GM18870 (cell line): ENCODE data around the gene ZNF407.

Experiments used
- ATAC-seq: cut with Tn5 transposase; IDR thresholded peaks from one replicate; pipeline ENCODE4 v1.9.1; 2021; ENCODE audit warnings: moderate library complexity; ENCODE audit not compliant: unreplicated experiment

Gene ZNF407

DNA sequence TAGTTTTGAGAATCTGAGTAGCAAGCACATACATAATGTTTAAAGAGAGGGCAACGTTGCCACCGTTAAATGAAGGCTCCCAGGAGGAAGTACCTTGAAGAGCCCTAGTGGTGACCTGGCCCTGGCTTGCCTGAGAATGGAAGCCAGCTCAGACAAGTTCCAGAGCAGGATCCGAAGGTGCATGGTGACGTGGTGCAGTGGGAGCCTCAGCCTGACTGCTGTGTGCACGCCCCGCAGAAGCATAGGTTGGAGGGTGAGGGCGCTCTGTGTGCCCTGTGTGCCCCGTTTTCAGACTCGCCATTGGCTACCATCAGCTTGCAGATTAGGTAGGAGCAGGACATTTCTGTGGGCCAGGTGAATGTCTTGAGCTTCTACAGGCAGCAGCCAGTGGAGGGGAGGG, 68.2 kb downstream of the ZNF407 start:
- no peak for ATAC-seq

DNA sequence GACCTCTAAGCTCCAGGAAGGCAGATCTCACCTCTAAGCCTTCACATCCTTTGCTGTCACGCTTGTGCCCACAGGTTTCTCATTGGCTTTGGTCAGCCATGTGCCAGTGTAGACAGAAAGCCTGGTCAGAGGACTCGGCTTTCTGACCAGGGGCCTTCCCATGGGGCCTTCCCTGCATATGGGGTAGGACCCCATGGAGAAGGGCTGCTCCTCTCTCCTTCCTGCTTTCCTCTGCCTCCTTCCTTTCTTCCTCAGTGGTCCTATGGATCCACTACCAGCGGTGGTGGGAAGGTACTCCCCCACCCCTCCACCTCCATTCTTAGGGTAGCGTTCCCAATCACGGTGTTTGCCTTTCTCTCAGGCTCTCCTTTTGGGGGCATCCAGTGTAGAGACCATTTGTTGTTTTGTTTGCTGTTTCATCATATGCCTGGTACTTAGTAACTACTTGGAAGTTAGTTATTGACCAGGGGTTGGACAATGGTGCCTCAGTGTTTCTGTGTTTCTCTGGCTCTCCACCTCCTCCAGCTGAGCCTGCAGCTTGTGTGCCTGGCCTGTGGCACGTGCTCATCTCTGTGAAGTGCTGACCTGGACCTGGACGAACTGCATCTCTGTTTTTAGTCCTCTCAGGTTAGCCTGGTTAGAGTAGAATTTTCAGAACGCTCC, 71.6 kb downstream of the ZNF407 start:
- ATAC-seq = no peak

DNA sequence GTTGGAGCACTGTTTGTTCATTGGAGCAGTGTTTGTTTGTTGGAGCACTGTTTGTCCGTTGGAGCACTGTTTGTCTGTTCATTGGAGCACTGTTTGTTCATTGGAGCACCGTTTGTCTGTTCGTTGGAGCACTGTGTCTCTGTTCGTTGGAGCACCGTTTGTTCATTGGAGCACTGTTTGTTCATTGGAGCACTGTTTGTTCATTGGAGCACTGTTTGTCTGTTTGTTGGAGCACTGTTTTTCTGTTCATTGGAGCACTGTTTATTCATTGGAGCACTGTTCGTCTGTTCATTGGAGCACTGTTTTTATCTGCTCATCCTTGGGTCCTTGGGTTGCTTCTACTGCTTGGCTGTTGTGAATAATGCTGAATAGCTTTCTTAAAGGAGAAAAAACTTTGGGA, 74.7 kb downstream of the ZNF407 start:
- no peak for ATAC-seq

DNA sequence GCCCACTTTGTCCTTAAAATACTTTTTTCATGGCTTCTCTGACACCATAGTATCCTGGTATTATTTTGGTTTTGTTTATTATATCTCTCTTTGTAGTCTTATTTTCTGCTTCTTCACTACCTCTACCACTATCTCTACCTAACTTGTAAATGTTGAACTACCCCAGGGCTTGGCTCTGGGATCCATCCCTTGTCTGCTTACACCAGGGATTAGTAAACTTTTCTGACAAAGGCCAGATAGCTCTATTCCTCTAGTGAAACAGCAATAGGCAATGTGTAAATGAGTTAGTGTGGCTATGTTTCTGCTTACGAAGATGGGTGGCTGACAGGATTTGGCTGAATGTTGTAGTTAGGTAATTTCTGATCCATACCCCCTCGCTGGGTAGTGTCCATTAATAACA, 76.8 kb downstream of the ZNF407 start:
- no peak for ATAC-seq

DNA sequence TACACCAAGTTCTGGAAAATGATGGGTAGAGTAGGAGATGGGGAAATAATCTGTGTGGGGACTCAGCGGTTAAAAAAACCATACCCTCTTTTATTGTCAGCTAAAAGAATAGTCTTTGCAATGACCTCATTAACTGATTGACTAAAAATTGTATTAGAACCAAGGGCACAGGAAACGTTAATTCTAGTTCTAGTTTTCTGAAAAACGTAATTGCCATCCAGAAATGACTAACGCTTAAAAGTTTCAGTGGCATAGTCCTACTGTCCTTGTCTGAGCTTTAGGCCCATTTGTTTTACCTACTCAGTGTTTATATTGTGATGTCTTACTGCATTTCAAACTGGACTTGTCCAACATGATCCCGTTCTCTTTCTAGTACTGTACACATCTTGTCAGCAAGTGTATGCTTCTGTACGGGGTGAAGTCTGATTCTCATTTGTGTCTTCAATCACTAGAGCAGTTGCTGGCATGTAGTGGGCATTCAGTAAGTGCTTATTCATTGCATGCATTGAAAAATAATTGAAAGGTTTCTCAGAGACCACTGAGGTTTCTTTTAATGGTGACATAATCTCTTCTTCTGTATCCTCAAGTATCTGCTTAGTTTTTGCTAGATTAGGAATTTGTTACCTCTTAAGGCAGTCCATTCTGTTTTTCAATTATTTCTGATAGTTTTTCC, 81.5 kb downstream of the ZNF407 start:
- no peak for ATAC-seq

DNA sequence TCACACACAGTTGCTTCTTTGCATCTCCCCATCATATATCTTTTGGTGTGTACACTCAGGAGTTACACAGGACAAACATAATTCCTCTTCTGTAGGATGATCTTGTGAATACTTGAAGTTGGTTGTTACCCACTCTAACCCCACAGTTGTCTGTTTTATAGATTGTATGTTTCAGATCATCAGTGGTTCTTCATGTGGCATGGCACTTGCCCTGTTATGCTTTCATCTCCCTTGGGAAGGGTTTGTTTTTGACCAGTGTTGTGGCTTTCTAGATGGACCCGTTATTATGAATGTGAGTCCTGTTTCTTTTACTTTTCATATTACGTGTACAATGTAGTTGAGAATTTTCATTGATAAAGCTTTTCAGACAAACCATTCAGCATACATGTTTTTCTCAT, 82.0 kb downstream of the ZNF407 start:
- no peak for ATAC-seq

DNA sequence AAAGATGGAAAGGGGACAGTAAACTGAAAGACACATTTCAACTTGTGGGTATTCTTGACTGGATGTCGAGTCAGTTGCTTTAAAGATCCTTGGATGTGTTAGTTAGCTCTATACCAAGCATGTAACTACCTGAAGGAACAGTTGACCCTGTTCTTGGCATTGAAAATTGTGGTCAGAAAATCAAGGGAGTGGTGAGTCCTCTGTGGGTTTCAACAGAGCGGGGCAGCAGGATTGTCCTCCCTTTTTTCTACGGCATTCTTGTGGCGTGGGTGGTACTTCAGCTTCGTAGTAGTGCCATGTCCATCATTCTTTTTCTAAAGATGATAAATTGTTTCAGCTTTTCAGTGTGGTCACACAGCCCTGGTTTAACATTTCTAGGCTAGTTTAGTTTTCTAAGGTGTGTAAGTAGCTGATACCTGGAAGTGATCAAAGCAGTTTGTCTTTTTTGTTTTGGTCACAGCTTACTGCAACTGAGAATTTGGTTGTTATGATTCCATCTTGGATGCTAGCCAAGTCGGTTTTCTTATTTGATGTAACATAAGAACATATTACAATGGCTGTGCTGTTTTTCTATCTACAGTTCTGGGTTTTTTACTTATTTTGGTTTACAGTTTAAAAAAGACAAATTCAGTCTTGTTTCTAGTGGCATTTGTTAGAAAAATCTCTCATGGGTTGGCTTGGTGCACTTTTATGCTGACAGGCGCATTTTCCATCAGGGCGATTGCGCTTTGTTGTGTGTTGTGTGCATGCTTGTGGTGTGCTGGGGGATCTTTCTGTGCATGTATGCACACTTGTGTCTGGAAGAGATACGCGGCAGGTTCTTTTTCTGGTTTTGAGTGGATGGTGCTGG, 84.7 kb downstream of the ZNF407 start:
- no peak for ATAC-seq

DNA sequence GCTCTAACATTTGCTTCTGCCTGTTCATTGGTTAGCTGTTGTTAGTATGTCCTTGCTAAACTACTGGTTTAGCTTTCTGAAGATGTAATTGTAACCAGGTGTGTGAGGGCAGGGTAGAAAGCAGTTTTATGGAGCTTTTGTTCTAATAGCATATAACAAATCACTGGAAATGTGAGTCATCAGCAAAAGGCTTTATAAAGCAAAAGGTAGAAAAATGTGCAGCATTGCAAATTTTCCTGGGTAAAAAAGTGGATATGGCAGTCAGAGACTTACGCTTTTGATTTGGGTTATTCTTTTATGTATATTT, 85.3 kb downstream of the ZNF407 start:
- no peak for ATAC-seq

DNA sequence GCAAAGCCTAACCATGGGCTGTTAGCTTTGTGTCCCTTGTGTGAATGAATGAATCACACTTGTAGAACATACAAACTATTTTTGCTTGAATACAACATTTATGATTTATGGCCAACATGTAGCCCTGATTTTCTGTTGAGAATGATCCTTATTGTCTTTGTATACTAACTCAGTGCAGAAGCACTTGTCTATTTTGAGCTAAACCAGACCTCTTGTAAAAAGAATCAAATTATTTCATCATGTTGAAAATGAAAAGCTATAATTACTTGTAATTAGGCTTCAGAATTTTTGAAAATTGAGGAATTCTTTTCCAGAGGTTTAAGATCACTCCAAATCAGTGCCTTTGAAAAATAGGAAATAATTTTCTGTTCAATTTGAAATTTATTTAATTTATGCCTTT, 85.9 kb downstream of the ZNF407 start:
- no peak for ATAC-seq

DNA sequence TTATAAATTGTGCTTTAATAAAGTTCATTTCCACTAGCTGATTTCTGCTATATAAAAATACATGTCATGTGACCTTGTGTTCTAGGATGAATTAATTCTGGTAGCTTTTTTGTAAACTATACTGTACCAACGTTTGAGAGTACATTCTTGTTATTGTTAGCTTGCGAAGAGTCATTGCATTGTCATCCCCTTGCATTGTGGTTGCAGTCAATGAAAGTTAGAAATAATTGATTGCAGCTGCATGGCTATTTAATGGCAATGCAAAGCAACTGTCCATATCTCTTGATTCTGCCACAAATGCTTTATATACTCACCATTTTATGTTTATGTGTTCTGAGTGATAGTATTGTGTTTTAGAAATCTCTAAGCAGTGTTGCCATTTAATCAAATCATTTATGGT, 91.6 kb downstream of the ZNF407 start:
- ATAC-seq = no peak

DNA sequence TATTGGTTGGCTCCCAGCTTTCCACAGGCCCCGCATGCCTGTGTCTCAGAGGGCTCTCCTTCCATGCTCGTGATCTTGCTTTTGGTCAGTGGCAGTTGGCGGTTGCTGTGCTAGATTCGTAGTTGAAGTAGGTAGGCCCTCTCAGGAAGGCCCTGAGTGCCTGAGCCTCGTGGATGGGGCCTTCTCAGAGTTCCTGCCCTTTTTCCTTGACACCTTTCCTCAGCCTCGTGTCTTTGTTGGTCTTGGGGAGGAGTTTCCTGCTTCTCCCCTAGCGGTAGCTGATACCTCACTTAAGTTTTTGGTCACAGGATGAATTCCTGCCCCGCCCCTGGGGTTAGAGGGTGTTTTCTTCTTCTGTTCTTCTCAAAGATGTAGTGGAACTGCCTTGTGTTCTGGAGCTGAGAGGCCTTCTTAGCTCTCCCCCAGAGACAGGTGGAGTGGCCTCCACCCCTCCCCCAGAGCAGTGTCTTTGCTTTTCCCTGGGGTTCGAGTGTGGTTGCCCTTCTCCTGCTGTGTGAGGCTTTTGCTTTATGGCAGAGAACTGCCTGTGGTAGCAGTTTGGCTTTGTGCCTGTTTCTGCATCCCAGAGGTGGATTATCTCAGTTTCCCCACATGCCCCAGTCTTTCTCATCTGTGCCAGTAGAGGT, 94.8 kb downstream of the ZNF407 start:
- ATAC-seq = no peak

DNA sequence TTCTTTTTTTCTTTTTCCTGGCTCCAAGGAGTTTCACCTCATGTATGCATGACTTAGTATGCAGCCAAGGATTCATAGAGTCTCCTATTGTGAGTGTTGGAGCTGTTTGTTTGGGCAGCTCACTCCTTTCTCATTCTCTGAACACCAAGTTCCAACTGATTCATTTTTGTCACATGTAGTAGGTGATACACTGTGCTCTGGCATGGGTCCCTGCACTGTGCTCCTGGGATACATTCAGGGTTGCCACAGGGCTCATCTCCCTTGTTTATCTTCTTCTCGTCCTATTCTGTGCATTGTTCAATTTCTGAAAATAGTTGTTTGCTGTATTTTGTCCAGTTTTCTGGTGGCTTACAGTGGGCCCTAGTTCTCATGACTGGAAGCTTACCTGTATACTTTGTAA, 96.8 kb downstream of the ZNF407 start:
- ATAC-seq = no peak

DNA sequence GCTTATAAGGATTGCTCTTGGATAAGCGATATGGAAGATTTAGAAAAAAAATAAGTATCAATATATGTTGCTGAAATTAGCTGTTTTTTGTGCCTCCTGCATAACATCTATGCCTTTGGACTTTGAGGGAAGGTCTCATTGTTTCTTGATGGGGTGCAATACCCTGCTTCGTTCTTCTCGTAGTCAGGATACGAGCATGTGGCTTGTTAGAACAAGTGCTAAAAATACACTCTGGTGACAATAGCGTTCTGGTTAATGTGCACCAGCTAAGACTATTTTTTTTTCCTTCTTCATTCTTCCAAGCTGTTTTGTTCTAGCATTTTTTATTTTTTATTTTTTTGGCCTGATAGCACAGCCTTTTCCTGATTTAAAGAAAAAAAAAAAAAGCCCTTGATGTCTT, 97.5 kb downstream of the ZNF407 start:
- ATAC-seq = no peak

DNA sequence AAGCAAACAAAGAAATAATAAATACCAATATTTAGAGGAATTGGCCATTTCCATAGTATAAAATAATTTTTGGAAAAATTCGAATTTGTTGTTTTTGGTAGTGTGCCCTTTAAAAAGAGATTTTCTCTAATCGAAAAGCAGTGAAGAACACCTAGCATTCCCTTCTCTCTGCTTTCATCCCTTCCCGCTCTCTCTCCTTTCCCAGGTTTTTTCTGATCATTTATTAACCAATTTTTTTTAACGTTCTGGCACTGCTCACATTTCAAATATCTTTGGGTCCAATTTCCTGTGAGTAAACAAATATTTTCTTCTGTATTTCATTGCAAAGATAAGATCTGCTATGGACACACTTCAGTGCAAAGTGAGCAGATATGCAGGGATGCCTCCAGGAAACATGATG, 101.2 kb downstream of the ZNF407 start:
- no peak for ATAC-seq

DNA sequence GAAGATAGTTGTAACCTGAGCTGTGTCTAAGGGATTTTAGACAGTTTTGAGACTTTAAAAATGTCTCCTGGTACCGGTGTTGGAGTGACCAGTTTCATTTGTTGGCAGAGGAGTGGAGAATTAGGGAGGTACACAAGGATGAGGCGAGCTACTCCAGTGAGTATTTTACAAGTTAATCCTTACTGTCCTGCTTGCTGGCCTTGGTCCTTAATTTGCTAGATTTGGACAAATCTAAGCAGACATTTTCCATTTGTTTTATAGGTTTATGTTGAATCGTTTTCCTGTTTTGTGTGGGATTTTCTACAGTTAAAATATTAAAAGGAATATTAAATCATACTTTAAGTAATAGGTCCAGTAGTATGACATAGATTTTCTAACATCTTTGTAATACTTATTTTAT, 101.8 kb downstream of the ZNF407 start:
- ATAC-seq = no peak

DNA sequence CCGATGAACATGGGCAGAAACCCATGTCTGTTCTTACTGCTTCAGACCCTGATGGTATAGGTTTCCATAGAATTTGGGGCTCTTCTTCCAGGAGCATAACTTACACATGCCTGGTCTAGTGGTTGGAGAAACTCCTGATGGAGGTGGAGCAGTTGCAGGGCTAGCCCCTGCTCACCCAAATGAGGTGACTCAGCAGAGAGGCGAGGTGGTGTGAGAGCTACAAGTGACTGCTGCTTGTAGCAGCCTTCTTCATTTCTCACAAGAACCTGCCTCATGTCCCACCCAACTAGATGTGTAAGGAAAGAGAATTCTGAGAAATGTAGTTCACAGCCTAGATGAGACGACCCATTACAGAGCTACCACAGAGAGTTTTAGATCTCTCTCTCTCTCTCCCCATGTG, 105.3 kb downstream of the ZNF407 start:
- ATAC-seq = no peak

DNA sequence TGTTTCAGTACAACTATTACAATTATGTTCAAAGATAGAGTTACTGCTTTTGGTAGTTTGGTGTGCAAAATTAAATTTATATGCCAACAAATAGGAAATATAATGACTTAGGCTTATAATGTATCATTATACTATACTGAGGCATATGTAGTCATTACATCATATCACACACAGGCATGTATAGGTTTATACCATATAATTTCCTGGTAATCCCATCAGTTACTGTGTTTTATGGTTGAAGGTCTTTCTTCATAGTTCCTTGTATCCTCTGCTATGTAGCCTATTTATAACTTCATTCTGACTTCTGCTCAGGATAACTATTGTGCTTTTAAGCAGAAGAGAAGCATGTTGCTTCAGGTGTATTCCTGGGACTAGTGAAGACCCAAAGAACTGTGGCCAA, 110.5 kb downstream of the ZNF407 start:
- ATAC-seq = no peak

DNA sequence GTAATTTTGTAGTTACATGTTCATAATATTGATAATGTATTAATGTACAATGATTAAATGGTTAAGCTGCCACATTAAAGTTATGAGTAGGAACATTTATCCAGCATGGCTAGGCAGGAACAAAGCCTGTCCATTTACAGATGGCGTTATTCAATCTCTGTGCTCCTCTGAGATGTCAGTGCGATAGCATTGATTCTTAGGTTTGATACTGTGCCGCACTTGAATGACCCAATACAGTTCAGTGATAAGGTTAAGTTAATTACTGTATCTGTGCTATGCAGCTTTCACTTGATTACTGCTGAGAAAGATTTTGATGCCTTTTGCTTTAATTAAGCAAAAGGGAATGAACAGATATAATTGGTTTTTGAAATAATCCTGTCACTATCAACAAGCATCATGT, 111.8 kb downstream of the ZNF407 start:
- ATAC-seq = no peak

DNA sequence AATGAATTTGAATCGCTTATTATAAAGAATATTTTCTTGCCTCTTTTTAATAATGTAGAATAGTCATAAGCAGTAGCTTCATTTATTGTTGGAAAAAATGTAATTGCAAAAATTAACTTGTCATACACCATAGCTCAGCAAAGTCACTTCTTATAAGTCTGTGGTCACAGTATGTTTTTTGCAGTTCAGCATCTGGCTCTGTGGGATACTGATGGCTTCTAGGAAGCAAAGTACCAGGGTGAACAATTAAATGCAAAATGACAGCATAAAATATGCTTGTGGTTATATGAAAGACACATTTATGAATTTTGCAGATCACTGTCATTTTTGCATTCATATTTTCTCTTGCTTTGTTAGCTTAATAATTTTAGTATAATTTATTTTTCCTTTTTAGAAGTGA, 116.5 kb downstream of the ZNF407 start:
- ATAC-seq = no peak

DNA sequence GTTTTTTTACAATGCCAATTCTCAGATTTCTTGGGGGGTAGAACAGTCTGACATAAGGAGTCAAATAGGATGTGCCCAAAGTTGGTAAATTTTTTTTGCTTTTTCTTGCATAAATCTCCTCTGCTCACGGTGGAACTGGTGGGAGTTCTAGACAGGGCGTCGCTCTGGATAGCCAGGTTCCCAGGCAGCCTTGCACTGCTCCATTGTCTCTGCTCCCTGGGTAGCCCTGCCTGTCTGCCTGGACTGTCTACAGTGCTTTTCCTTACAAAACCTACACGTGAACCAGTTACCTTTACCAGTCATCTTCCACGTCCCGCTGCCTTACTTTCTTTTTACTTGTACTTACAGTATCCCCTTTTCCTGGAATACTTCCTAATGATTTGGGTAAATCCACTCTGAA, 117.1 kb downstream of the ZNF407 start:
- ATAC-seq = no peak

DNA sequence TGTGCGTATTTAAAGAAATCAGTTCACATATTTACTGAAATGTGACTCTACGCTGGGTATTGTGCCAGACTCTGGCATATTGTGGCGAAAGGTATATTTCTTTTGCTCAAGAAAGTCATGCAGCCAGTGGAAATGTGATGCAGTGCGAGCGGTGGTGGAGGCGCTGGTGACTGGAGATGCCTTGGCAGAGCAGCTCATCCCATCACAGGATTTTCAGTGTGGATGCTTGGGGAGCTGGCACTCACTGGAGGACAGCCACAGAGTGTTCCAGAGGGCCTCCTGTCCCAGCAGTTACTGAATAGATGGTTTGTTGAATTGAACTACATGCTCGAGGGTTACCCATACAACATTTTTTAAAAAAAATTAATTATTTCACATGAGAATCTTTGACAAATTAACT, 117.6 kb downstream of the ZNF407 start:
- ATAC-seq = no peak
